T47D (cell line): ENCODE measurements around the gene AGAP2.
"Not testable (repeated sequence)": the region's sequence is repeated elsewhere in the genome, so short reads cannot be mapped to it uniquely, and the experiment has no call there.

Experiments used
- DNase-seq, 2 experiments: peaks; one replicate each; pipeline versions ENCODE4 v3.0.0 to v3.0.0-alpha.2; 2011 to 2012; ENCODE audit warnings: low read depth in 1 of 2, low spot score in 1 of 2
- JUND ChIP-seq: IDR thresholded peaks from 2 replicates; pipeline ENCODE4 v1.6.1; 2012; ENCODE audit warnings: low read depth
- in situ Hi-C: cut with HindIII; loops from 2 replicates; pipeline ENCODE4 v1.10.0; 2016; ENCODE audit warnings: low sequenced_read_pairs, low pct_unique_long_range_greater_than_20kb

AGAP2 gene

GRCh38 chr12:57698414-57698813, 40.1 kb downstream of the AGAP2 start:
- in situ Hi-C loops, result no loop called here

GRCh38 chr12:57697076-57697475, 41.5 kb downstream of the AGAP2 start:
- in situ Hi-C loops, result no loop called here
- no peak for DNase-seq
- no peak for TF ChIP-seq JUND

More at GRCh38 chr12:57698414-57698813, 40.1 kb downstream of the AGAP2 start:
- DNase-seq, result no peak
- TF ChIP-seq JUND, result no peak

- TF ChIP-seq JUND, result no peak
- no peak for DNase-seq
- in situ Hi-C loops, result no loop called here
Observed at GRCh38 chr12:57695770-57696432, 42.6 kb downstream of the AGAP2 start.

- in situ Hi-C loops, result no loop called here
- TF ChIP-seq JUND, result no peak
- peak in 1 of 2 experiments; percentile 15 for DNase-seq
Observed at GRCh38 chr12:57694459-57695019, 44.0 kb downstream of the AGAP2 start.

- peak; percentile 91 to 100 for DNase-seq
- TF ChIP-seq JUND, result no peak
- in situ Hi-C loops, result no loop called here
Observed at GRCh38 chr12:57693659-57694458, 44.7 kb downstream of the AGAP2 start, which contains the start of gene OS9. Gene OS9 (plus strand): TSS chr12:57694132. CDS start chr12:57694162, 30 bp downstream.

- no peak for TF ChIP-seq JUND
- in situ Hi-C loops, result no loop called here
- no peak for DNase-seq
Observed at GRCh38 chr12:57693317-57693658, 45.3 kb downstream of the AGAP2 start.

- in situ Hi-C loops, result no loop called here
- DNase-seq, result no peak
- TF ChIP-seq JUND, result no peak
Observed at GRCh38 chr12:57692500-57692899, 46.0 kb downstream of the AGAP2 start.

- in situ Hi-C loops, result no loop called here
- no peak for TF ChIP-seq JUND
- DNase-seq, result no peak
Observed at GRCh38 chr12:57688931-57689330, 49.6 kb downstream of the AGAP2 start.

GRCh38 chr12:57687862-57688261, 50.7 kb downstream of the AGAP2 start:
- TF ChIP-seq JUND, result no peak
- in situ Hi-C loops, result no loop called here
- no peak for DNase-seq

GRCh38 chr12:57679697-57680096, 58.8 kb downstream of the AGAP2 start:
- in situ Hi-C loops, result no loop called here
- no peak for DNase-seq
- no peak for TF ChIP-seq JUND

GRCh38 chr12:57677947-57678346, 60.6 kb downstream of the AGAP2 start:
- DNase-seq, in situ Hi-C loops: not testable (repeated sequence)

- no peak for TF ChIP-seq JUND
- no peak for DNase-seq
- in situ Hi-C loops, result no loop called here
Observed at GRCh38 chr12:57674691-57675090, 63.9 kb downstream of the AGAP2 start.
